ES-I3 (cell line): Measurements from ENCODE around the gene CD14.
"Not testable (repeated sequence)": the region's sequence is repeated elsewhere in the genome, so short reads cannot be mapped to it uniquely, and the experiment has no call there.

Experiments
- H3K36me3 ChIP-seq: 2 replicates; pipeline ENCODE4 v1.6.1; 2013; ENCODE audit warnings: mild to moderate bottlenecking, low read length, control low read depth, moderate library complexity; ENCODE audit not compliant: insufficient read depth
- H3K4me1 ChIP-seq: 2 replicates; pipeline ENCODE4 v1.6.1; 2013; ENCODE audit warnings: mild to moderate bottlenecking, control low read depth, low read length; ENCODE audit not compliant: insufficient read depth
- H3K9ac ChIP-seq: 2 replicates; pipeline ENCODE4 v1.6.1; 2013; ENCODE audit warnings: low read depth, mild to moderate bottlenecking, low read length, moderate library complexity
- H3K9me3 ChIP-seq: 2 replicates; pipeline ENCODE4 v1.6.1; 2013; ENCODE audit warnings: mild to moderate bottlenecking, low read length, moderate library complexity; ENCODE audit not compliant: control insufficient read depth, insufficient read depth

Gene CD14

DNA sequence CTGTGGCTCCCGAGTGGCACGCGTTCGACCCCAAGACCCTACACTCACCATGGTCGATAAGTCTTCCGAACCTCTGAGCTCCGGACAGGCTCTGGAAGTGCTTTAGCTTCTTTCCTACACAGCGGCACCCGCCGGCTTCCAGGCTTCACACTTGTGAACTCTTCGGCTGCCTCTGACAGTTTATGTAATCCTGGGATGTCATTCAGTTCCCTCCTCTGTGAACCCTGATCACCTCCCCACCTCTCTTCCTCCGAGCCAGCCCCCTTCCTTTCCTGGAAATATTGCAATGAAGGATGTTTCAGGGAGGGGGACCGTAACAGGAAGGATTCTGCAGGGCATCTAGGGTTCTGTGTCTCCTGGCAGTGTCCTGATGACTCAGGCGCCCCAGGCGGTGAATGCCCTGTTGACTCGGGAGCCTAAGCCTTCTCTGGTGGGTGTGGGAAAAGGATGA lies at the start of gene CD14:
Gene CD14, minus strand, starts transcription at position 155 of the 451 bp plus-strand sequence. Its CDS starts 104 bp downstream, at position 51.
- H3K4me1 ChIP-seq = no peaks in the 10 kb centered on the region

DNA sequence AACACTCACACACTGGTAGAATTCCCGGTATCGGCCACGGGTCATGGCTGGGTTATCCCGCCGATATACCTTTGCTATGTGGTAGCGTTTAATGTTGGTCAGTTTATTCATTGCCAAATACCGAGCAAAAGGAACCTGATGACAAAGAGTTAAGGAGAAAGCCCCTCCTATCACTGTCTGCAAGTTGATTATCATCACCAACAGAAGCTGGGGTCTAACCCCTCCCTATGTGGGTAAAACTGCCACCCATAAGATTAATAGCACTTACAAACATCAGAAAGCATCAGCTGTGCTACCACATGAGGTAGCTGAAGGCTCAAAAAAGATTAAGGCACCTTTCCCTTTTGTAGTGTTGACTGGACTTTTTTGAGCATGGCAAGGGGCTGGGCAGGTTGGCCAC lies 46.0 kb upstream of the CD14 start:
- H3K9me3 ChIP-seq = no peaks in the 10 kb centered on the region
- H3K36me3 ChIP-seq = peaks cover 21% of the 10 kb centered on the region
- no peak overlapping the region for H3K9ac ChIP-seq
- H3K4me1 ChIP-seq = no peaks in the 10 kb centered on the region

More for the DNA sequence above, at the start of gene CD14:
- no peaks in the 10 kb centered on the region for H3K9me3 ChIP-seq
- H3K36me3 ChIP-seq = no peaks in the 10 kb centered on the region
- no peak within 1 kb of the TSS; the same call in 1 of the 2 replicates for H3K9ac ChIP-seq

DNA sequence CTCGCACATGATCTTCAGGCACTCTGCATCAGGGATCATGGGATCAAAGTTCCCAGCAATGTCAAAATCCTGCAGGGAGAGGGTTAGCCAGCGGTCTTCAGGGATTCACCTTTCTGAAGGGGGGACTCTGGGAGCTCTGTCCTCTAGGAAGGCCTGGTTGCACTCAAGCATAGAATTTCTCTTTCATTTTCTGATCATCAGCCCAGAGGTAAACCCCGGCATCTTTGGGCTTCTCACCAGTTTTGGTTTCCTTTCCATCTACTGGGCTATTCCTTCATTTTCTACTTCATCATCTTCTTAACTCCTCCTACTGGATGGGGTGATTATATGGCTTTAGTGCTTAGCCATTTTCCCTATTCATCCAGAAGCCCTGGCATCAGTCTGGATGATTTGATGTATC lies 45.0 kb upstream of the CD14 start:
- no peaks in the 10 kb centered on the region for H3K4me1 ChIP-seq
- H3K9ac ChIP-seq = no peak overlapping the region
- H3K9me3 ChIP-seq = no peaks in the 10 kb centered on the region
- peaks cover 21% of the 10 kb centered on the region for H3K36me3 ChIP-seq

DNA sequence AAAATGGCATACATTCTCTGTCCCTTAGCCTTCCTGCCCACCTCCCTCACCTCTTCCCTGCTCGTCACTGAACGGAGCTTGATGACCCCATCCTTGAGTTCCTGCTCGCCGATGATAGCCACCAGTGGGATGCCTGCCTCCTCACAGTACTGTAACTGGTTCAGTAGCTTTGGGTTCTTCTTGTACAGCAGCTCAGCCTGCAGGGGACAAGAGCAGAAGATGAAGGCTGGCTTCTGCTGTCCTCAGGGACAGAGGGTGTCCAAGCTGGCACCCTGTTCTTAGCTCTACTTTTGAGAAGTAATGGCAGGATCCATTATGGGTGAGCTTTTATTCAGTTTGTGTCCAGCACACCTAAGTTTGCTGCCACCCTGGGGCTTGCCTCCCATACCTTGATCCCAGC lies 41.7 kb upstream of the CD14 start:
- Histone ChIP-seq H3K36me3 (peaks cover 27% of the 10 kb centered on the region), H3K9me3 (no peaks in the 10 kb centered on the region), H3K4me1 (peaks cover 9% of the 10 kb centered on the region), H3K9ac (no peak overlapping the region)

DNA sequence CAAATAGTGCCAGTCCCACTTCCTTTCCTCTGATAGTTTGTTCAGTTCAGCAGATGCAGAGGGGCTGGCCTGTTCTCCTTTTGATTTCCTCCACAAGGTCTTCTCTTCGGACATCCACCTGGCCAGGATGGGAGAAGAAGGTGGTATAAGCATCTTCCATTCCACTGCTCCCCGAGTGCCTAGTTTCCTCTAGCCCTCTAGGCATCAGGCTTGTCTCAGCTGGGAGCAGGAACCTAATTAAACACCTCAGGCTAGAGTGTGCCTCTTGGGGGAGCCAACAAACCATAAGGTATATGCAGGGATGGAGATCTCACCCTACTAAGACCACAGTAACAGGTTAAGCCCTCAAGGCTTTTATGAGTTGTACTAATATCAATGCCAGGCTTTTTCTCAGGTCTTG lies 41.2 kb upstream of the CD14 start:
- Histone ChIP-seq H3K4me1 (peaks cover 9% of the 10 kb centered on the region), H3K9ac (no peak overlapping the region), H3K9me3 (no peaks in the 10 kb centered on the region), H3K36me3 (peaks cover 22% of the 10 kb centered on the region)

DNA sequence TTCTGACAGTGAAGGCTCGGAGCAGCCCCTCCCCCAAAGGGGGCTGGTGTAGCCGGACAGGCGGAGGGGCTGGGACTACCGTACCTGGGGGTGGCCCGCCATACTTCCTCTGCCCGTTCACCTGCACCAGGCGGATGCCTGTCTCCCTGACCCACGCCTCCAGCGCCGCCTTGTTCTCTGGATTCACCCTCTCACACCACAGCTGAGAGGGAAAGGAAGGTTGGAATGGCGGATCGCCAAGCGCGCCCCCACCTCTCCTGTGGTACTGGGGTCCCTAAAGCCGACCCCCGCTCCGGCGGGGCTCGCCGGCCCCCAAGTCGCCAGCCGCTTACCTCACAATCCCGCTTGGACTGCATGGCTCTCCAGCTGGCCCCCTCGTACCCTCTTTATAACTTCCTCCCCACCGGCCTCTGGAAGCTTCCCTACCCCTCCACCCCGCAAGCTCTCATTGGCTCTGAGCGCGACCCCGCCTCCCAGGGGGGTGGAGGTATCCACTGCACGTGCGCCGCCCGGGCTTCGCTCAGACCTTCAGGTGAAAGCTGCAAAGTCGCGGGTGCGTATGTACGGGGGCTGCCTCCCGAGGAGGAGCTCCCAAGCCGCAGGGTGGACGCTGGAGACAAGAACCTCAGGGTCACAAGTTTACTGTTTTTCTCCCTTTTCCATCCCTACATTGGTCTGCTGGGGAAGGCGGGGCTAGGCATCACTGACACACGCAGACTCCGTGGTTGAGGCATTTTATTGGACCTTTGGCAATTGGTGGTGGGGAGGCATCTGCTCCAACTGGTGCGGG lies 40.4 kb upstream of the CD14 start, which contains the start of gene DND1:
Gene DND1, minus strand, starts transcription at position 390 of the 790 bp plus-strand sequence. Its CDS starts 34 bp downstream, at position 356.
- no peak within 1 kb of the TSS; the same call in 1 of the 2 replicates for H3K9ac ChIP-seq
- peaks cover 18% of the 10 kb centered on the region for H3K36me3 ChIP-seq
- peaks cover 9% of the 10 kb centered on the region for H3K4me1 ChIP-seq
- no peaks in the 10 kb centered on the region for H3K9me3 ChIP-seq

DNA sequence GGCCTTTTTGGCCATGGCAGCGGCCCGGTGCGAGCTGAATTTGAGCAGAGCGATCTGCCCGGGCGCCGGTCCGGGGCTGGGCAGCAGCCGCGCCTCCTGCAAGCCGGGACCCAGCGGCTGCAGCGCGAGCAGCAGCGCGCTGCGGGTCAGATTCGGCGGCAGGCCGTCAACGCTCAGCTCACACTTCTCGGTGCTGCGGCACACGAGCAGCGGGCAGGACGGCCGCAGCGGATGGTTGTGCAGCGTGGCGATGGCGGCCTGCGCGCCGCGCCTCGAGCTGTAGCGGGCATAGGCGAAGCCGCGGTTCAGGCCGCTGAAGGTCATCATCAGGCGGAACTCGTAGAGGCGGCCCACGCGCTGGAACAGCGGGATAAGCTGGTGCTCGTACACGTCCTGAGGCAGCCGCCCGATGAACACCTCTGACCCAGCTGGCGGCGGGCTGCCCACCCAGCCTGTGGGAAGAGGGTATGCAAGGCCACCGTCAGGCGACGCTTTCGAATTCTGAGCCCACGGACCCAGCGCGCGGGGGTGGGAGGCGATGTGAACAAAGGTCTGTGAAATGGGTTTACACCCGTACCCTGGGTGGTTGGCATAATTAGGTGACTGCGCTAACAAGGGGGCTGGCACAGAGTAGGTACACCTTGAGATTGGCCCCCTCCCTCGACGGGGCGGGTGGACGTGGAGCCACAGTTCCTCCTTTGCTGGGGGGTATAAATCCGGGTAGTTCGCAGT lies 39.6 kb upstream of the CD14 start:
- Histone ChIP-seq H3K9ac (peak overlapping the region; percentile 5; the same call in 1 of the 2 replicates), H3K4me1 (peaks cover 9% of the 10 kb centered on the region), H3K9me3 (no peaks in the 10 kb centered on the region), H3K36me3 (peaks cover 18% of the 10 kb centered on the region)

DNA sequence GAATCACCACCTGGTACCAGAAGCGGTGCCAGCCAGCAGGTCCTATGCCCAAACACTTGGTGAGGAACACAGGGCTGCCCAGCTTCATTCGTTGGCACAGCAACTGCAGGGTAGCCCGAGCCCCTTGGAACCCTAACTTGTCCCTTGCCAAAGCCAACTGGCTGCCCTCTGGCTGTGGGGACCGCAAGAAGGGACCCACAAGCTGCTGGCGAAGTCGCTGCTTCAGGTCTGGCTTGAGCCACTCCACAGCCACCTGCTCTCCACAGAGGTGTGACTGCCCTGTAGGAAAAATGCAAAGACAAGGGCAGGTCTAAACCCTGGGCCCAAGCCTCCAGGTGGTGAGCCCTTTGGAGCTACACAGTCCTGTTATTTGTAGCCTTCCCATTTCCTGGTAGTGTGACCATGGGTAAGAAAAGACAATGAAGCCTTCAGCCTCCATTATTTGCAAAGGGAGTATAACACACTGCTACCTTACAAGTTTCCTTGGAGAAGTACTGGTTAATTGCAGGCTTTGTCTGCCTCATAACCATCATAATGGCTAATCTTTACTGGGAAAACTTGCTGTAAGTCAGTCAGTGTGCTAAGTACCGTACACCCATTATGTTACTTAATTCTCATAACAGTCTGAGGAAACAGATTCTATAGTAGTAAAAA lies 38.6 kb upstream of the CD14 start:
- Histone ChIP-seq H3K4me1 (peaks cover 9% of the 10 kb centered on the region), H3K36me3 (peaks cover 18% of the 10 kb centered on the region; the same call in 1 of the 2 replicates)

DNA sequence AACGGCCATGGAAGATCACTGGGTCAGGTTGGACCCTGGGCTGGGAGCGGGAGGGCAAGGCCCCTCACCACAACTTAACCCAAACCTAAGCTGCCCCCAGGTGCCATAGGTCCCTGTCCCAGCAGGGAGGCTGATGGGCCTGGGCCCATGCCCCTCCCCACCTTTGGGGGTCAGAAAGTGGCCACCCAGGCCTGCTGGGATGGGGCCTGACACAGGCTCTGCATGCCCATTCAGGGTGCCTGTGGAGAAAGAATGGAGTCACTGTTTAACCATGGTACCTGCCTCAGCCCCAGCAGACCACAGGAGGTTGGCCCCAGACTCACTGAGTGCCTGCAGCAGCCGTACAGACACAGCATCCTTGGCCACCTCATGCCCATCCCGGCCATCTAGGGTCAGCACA lies 38.1 kb upstream of the CD14 start:
- H3K9ac ChIP-seq, H3K4me1 ChIP-seq, H3K9me3 ChIP-seq: not testable (repeated sequence)
- H3K36me3 ChIP-seq = peaks cover 12% of the 10 kb centered on the region; the same call in 1 of the 2 replicates

More for the DNA sequence above, 38.6 kb upstream of the CD14 start:
- H3K9ac ChIP-seq = peak overlapping the region; percentile 5; the same call in 1 of the 2 replicates
- H3K9me3 ChIP-seq = no peaks in the 10 kb centered on the region

DNA sequence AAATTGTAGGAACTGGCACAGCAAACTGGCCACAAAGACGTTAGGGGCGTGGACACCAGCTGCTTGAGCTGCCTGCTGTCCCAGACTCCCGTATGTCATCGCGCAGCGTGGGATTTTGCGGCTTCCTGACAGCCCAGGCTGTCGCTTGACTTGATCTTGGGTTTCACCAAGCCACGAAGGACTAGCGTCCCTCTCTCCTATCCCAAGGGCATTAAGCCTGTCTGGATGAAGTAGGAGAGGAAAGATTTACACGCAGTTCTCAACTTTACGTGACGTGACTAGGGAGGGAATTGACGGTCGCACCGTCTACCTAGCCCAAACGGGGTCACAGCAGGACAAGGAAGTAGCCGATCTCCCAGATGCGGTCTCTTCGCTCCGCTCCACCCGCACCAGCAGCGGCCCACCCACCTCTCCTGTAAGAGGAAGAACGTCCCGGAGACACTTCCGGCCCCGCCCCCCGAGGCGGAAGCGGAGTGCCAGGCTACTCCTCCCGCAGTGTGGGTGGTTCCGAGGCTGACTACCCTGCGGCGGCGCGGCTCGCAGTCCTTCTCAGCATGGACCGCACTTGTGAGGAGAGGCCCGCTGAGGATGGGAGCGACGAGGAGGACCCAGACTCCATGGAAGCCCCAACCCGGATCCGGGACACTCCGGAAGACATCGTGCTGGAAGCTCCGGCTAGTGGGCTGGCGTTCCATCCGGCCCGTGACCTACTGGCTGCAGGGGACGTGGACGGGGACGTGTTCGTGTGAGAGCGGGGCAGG lies 31.6 kb upstream of the CD14 start, which contains the start of gene WDR55:
Gene WDR55, plus strand, starts transcription at position 546 of the 761 bp plus-strand sequence. Its CDS starts 9 bp downstream, at position 555.
- Histone ChIP-seq H3K9me3 (no peaks in the 10 kb centered on the region), H3K9ac (peak within 1 kb of the TSS; percentile 79), H3K4me1 (no peaks in the 10 kb centered on the region), H3K36me3 (peaks cover 9% of the 10 kb centered on the region)

DNA sequence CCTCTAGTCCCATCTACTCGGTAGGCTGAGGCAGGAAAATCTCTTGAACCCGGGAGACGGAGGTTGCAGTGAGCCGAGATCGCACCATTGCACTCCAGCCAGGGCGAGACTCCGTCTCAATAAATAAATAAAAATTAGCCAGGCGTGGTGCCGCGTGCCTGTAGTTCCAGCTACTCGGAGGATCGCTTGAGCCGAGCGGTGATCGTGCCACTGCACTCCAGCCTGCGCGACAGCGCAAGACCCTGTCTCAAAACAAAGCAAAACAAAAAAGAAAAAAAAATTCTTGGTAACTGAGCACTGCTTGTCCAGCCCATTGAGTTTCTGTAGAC lies 31.0 kb upstream of the CD14 start:
- Histone ChIP-seq H3K9ac (peak overlapping the region; percentile 79), H3K4me1 (no peaks in the 10 kb centered on the region), H3K36me3 (peaks cover 9% of the 10 kb centered on the region), H3K9me3 (no peaks in the 10 kb centered on the region)

DNA sequence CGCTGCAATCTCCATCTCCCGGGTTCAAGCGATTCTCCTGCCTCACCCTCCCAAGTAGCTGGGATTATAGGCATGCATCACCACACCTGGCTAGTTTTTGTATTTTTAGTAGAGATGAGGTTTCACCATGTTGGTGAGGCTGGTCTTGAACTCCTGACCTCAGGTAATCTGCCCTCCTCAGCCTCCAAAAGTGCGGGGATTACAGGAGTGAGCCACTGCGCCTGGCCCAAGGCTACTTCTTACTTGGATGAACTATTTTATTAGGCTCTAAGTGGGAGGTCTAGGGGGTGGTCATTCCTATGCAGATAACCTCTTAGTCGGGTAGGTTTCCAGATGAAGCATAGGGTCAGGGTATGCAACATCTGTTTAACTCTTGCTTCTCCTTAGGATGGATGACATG lies 27.4 kb upstream of the CD14 start:
- not testable (repeated sequence) for H3K9ac ChIP-seq, H3K9me3 ChIP-seq, H3K4me1 ChIP-seq
- H3K36me3 ChIP-seq = peaks cover 23% of the 10 kb centered on the region

DNA sequence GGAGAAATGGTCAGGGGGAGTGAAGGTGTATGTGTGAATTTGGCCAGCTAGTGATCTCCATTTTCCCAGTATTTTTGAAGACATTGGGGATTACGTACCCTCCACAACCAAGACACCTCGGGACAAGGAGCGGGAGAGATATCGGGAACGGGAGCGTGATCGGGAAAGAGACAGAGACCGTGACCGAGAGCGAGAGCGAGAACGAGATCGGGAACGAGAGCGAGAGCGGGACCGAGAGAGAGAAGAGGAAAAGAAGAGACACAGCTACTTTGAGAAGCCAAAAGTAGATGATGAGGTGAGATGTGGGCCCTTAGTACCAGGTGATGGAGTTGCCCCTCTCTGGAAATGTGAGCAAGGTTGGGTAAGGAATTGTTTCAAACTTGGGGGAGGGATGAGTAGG lies 25.9 kb upstream of the CD14 start:
- Histone ChIP-seq H3K9me3 (no peaks in the 10 kb centered on the region), H3K36me3 (peaks cover 28% of the 10 kb centered on the region)

DNA sequence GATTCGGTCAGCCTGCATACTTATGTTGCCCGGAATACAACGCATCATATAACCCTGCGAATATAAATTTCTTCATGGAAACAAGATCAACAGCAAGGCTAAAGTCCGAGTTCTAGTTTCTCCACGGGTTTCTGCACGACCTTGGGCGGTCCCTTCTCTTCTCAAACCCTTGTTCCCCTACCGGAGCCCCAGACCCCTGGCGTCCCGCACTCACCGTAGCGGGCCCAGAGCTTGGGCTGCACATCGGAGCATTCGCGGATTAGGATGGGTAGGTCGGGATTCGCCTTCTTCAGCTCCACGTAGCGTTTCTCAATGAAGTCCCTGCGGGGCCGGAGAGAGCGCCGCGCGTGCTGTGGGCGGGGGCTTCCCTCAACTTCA lies 14.1 kb upstream of the CD14 start:
- Histone ChIP-seq H3K9ac (peak overlapping the region; percentile 89), H3K4me1 (peaks cover 4% of the 10 kb centered on the region; the same call in 1 of the 2 replicates), H3K9me3 (no peaks in the 10 kb centered on the region), H3K36me3 (peaks cover 14% of the 10 kb centered on the region; the same call in 1 of the 2 replicates)

More for the DNA sequence above, 25.9 kb upstream of the CD14 start:
- Histone ChIP-seq H3K9ac (no peak overlapping the region), H3K4me1 (no peaks in the 10 kb centered on the region)
